CD4-positive, alpha-beta T cell treated with Interleukin-6 at 100 ng/mL for 8 hours (primary cell): Measurements from ENCODE around the gene ZNF423.

ENCODE experiments used
- DNase-seq: peaks from one replicate; pipeline ENCODE4 v3.0.0-alpha.2; 2020; ENCODE audit warnings: mixed read lengths, low spot score

Gene ZNF423

GRCh38 chr16:49782405-49782804 is 73.5 kb downstream of the ZNF423 start:
- DNase-seq: no peak

- DNase-seq: no peak
Observed at GRCh38 chr16:49781401-49781800, 74.5 kb downstream of the ZNF423 start.

- no peak for DNase-seq
Observed at GRCh38 chr16:49780433-49780832, 75.5 kb downstream of the ZNF423 start.

- no peak for DNase-seq
Observed at GRCh38 chr16:49779979-49780378, 75.9 kb downstream of the ZNF423 start.

GRCh38 chr16:49778202-49778930 is 77.5 kb downstream of the ZNF423 start:
- DNase-seq: no peak

GRCh38 chr16:49776734-49777133 is 79.2 kb downstream of the ZNF423 start:
- no peak for DNase-seq

GRCh38 chr16:49776085-49776595 is 79.8 kb downstream of the ZNF423 start:
- DNase-seq: no peak

- no peak for DNase-seq
Observed at GRCh38 chr16:49775581-49775980, 80.3 kb downstream of the ZNF423 start.

GRCh38 chr16:49775018-49775417 is 80.9 kb downstream of the ZNF423 start:
- no peak for DNase-seq

GRCh38 chr16:49773534-49774475 is 82.1 kb downstream of the ZNF423 start:
- no peak for DNase-seq

- DNase-seq: no peak
Observed at GRCh38 chr16:49767998-49768397, 87.9 kb downstream of the ZNF423 start.

- DNase-seq: no peak
Observed at GRCh38 chr16:49767414-49767813, 88.5 kb downstream of the ZNF423 start.

- no peak for DNase-seq
Observed at GRCh38 chr16:49766225-49766624, 89.7 kb downstream of the ZNF423 start.

GRCh38 chr16:49763826-49764225 is 92.1 kb downstream of the ZNF423 start:
- no peak for DNase-seq

- DNase-seq: no peak
Observed at GRCh38 chr16:49760815-49761214, 95.1 kb downstream of the ZNF423 start.

- DNase-seq: no peak
Observed at GRCh38 chr16:49757559-49758069, 98.3 kb downstream of the ZNF423 start.

- DNase-seq: no peak
Observed at GRCh38 chr16:49756775-49757558, 98.9 kb downstream of the ZNF423 start.

- no peak for DNase-seq
Observed at GRCh38 chr16:49755716-49756505, 100.0 kb downstream of the ZNF423 start.

GRCh38 chr16:49755313-49755620 is 100.6 kb downstream of the ZNF423 start:
- DNase-seq: no peak

GRCh38 chr16:49754495-49755312 is 101.2 kb downstream of the ZNF423 start:
- DNase-seq: no peak
